HepG2 (cell line): Measurements from ENCODE around the gene ARL2. TPM values are rescaled to one million over a fixed set of nuclear protein-coding genes. Genes with fewer than 3 reads are reported as not detected.

Experiments used
- CBX2 ChIP-seq, 2 experiments: fragments of 200-600 bp in 1 of 2; sonication (generic); formaldehyde crosslinking in 1 of 2; IDR thresholded peaks; 2 replicates each; pipeline versions ENCODE4 v1.7.0 to v1.8.1; 2018 to 2022; ENCODE audit warnings: low read depth in 2 of 2, low read length in 1 of 2, mild to moderate bottlenecking in 1 of 2, missing genetic modification reagents in 1 of 2
- HOXD1 ChIP-seq: sonication (generic); formaldehyde crosslinking; IDR thresholded peaks from 2 replicates; pipeline ENCODE4 v1.5.0; 2020; ENCODE audit warnings: missing genetic modification reagents
- MAFK ChIP-seq, 2 experiments: IDR thresholded peaks in 1 of 2; conservative IDR thresholded peaks in 1 of 2; 2 replicates each; pipeline ENCODE4 v1.6.1; 2011; ENCODE audit warnings: improper control_type of control experiment in 2 of 2, low read length in 2 of 2
- MED1 ChIP-seq: sonication (generic); formaldehyde crosslinking; IDR thresholded peaks from 2 replicates; pipeline ENCODE4 v1.4.0; 2020; ENCODE audit warnings: missing genetic modification reagents
- NR2F2 ChIP-seq: IDR thresholded peaks from 2 replicates; pipeline ENCODE4 v1.6.1; 2012; ENCODE audit warnings: low read depth, inconsistent platforms, borderline replicate concordance
- REPIN1 ChIP-seq: sonication (generic); formaldehyde crosslinking; IDR thresholded peaks from 2 replicates; pipeline ENCODE4 v1.8.0; 2022; ENCODE audit warnings: missing genetic modification reagents, low read depth, mild to moderate bottlenecking, borderline replicate concordance
- XRCC5 ChIP-seq: fragments of 200-400 bp; formaldehyde crosslinking; optimal IDR thresholded peaks from 2 replicates; pipeline ENCODE3; 2017; ENCODE audit warnings: mild to moderate bottlenecking, low read length
- YEATS2 ChIP-seq: sonication (generic); formaldehyde crosslinking; IDR thresholded peaks from 2 replicates; pipeline ENCODE4 v1.4.0; 2020; ENCODE audit warnings: missing genetic modification reagents, borderline replicate concordance
- ZNF275 ChIP-seq: sonication (generic); formaldehyde crosslinking; IDR thresholded peaks from 2 replicates; pipeline ENCODE4 v1.8.0; 2022; ENCODE audit warnings: missing genetic modification reagents, mild to moderate bottlenecking, inconsistent platforms, borderline replicate concordance
- ZNF460 ChIP-seq: sonication (generic); formaldehyde crosslinking; IDR thresholded peaks from 2 replicates; pipeline ENCODE4 v1.5.1; 2020; ENCODE audit warnings: missing genetic modification reagents, mild to moderate bottlenecking, borderline replicate concordance
- ZNF577 ChIP-seq: sonication (generic); formaldehyde crosslinking; IDR thresholded peaks from 2 replicates; pipeline ENCODE4 v1.4.0; 2020; ENCODE audit warnings: mild to moderate bottlenecking, low read depth, missing genetic modification reagents, borderline replicate concordance
- ZSCAN29 ChIP-seq: sonication (generic); formaldehyde crosslinking; conservative IDR thresholded peaks from 2 replicates; pipeline ENCODE4 v1.4.0; 2020; ENCODE audit warnings: mild to moderate bottlenecking, missing genetic modification reagents
- polyA plus RNA-seq, 8 experiments: library from polyadenylated mRNA; depleted of rRNA in 3 of 8; stranded (reverse) in 7 of 8; unstranded in 1 of 8; fragments of >200 nt; fragmentation: Illumina TruSeq in 4 of 8; extraction: Trizol in 4 of 8; gene quantifications; 2 replicates each; pipeline versions ENCODE4 v1.2.1 to v1.2.3, GENCODE V29; 2011 to 2016; ENCODE audit warnings: low read depth in 4 of 8, missing spikeins in 1 of 8, mixed read lengths in 1 of 8; ENCODE audit not compliant: insufficient read depth in 1 of 8
- total RNA-seq, 5 experiments: library from RNA; depleted of rRNA; stranded (reverse); fragments of >200 nt; fragmentation: Illumina TruSeq; extraction: Trizol; gene quantifications; 2 replicates each; pipeline ENCODE4 v1.2.3, GENCODE V29; 2016; ENCODE audit warnings: low read depth in 1 of 5
- TF ChIP-seq, protein P1 (sequence below): sonication (generic); formaldehyde crosslinking; IDR thresholded peaks from 2 replicates; pipeline ENCODE4 v1.4.0; 2020; ENCODE audit warnings: missing genetic modification reagents, mild to moderate bottlenecking, borderline replicate concordance
- TF ChIP-seq, protein P2 (sequence below): sonication (generic); formaldehyde crosslinking; IDR thresholded peaks from 2 replicates; pipeline ENCODE4; 2020; ENCODE audit warnings: missing genetic modification reagents, mild to moderate bottlenecking, borderline replicate concordance
- TF ChIP-seq, protein P3 (sequence below): sonication (generic); formaldehyde crosslinking; IDR thresholded peaks from 2 replicates; pipeline ENCODE4 v1.4.0; 2020; ENCODE audit warnings: low read depth, mild to moderate bottlenecking, missing genetic modification reagents

Gene ARL2
- total and polyA plus RNA-seq, 2 of the 13 experiments (the other 11 are each of a cell fraction or from before 2014, with no cell fraction given) = 82.9 to 84.4 TPM

GRCh38 chr11:64987998-64988854, 25.7 kb upstream of the ARL2 start (continued):
- TF ChIP-seq MAFK (conservative IDR thresholded peaks at IDR 0.05 in 1 of 2, IDR thresholded peaks at IDR 0.05 in 1 of 2; ENCODE audit: low read length in 2 of 2) = 0 out of 4 replicates have a peak, but pooled peaks of 1 of the 2 experiments have one; percentile 2
- TF ChIP-seq, protein P1, sequence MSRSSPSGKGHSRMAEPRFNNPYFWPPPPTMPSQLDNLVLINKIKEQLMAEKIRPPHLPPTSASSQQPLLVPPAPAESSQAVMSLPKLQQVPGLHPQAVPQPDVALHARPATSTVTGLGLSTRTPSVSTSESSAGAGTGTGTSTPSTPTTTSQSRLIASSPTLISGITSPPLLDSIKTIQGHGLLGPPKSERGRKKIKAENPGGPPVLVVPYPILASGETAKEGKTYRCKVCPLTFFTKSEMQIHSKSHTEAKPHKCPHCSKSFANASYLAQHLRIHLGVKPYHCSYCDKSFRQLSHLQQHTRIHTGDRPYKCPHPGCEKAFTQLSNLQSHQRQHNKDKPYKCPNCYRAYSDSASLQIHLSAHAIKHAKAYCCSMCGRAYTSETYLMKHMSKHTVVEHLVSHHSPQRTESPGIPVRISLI (CRISPR knock-in tag) = no peak
- TF ChIP-seq CBX2 (IDR thresholded peaks at IDR 0.05; ENCODE audit: low read depth, low read length) = no peak
- no peak for TF ChIP-seq CBX2 (CRISPR knock-in tag; IDR thresholded peaks at IDR 0.05; ENCODE audit: low read depth)
- TF ChIP-seq MED1 (CRISPR knock-in tag) = 0 out of 2 replicates have a peak, but pooled peaks have one; percentile 26
- TF ChIP-seq ZNF275 (CRISPR knock-in tag) = no peak; the same call in 1 of the 2 replicates
- TF ChIP-seq, protein P2, sequence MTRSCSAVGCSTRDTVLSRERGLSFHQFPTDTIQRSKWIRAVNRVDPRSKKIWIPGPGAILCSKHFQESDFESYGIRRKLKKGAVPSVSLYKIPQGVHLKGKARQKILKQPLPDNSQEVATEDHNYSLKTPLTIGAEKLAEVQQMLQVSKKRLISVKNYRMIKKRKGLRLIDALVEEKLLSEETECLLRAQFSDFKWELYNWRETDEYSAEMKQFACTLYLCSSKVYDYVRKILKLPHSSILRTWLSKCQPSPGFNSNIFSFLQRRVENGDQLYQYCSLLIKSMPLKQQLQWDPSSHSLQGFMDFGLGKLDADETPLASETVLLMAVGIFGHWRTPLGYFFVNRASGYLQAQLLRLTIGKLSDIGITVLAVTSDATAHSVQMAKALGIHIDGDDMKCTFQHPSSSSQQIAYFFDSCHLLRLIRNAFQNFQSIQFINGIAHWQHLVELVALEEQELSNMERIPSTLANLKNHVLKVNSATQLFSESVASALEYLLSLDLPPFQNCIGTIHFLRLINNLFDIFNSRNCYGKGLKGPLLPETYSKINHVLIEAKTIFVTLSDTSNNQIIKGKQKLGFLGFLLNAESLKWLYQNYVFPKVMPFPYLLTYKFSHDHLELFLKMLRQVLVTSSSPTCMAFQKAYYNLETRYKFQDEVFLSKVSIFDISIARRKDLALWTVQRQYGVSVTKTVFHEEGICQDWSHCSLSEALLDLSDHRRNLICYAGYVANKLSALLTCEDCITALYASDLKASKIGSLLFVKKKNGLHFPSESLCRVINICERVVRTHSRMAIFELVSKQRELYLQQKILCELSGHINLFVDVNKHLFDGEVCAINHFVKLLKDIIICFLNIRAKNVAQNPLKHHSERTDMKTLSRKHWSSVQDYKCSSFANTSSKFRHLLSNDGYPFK (CRISPR knock-in tag) = no peak
- no peak for TF ChIP-seq YEATS2 (CRISPR knock-in tag)
- TF ChIP-seq REPIN1 (CRISPR knock-in tag) = 0 out of 2 replicates have a peak, but pooled peaks have one; percentile 29
- no peak for TF ChIP-seq ZNF577
- TF ChIP-seq ZSCAN29 (CRISPR knock-in tag) = no peak
- no peak for TF ChIP-seq NR2F2
- no peak for TF ChIP-seq HOXD1
- TF ChIP-seq ZNF460 (CRISPR knock-in tag) = no peak
- TF ChIP-seq XRCC5 = no peak
- TF ChIP-seq, protein P3, sequence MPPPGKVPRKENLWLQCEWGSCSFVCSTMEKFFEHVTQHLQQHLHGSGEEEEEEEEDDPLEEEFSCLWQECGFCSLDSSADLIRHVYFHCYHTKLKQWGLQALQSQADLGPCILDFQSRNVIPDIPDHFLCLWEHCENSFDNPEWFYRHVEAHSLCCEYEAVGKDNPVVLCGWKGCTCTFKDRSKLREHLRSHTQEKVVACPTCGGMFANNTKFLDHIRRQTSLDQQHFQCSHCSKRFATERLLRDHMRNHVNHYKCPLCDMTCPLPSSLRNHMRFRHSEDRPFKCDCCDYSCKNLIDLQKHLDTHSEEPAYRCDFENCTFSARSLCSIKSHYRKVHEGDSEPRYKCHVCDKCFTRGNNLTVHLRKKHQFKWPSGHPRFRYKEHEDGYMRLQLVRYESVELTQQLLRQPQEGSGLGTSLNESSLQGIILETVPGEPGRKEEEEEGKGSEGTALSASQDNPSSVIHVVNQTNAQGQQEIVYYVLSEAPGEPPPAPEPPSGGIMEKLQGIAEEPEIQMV (CRISPR knock-in tag) = no peak
